Glomerular endothelial cell (primary cell): Measurements from ENCODE around the gene ALOX5AP. TPM values are rescaled to one million over a fixed set of nuclear protein-coding genes. Genes with fewer than 3 reads are reported as not detected.

Experiments
- DNase-seq: peaks from one replicate; pipeline ENCODE4 v3.0.0-alpha.2; 2011; ENCODE audit warnings: low read depth, low spot score; ENCODE audit errors: extremely low read depth
- total RNA-seq: library from RNA; depleted of rRNA; stranded (reverse); fragments of >200 nt; gene quantifications from 2 replicates; pipeline ENCODE4 v1.2.3, GENCODE V29; 2015

ALOX5AP gene
- total RNA-seq, 1 donor from 2014 or later = 0.29 TPM

- no peak for DNase-seq
These were observed 20.5 kb upstream of the ALOX5AP start for GRCh38 chr13:30714629-30715371.

GRCh38 chr13:30715372-30715756 is 20.0 kb upstream of the ALOX5AP start:
- no peak for DNase-seq

- no peak for DNase-seq
These were observed 19.5 kb upstream of the ALOX5AP start for GRCh38 chr13:30715837-30716236.

DNA sequence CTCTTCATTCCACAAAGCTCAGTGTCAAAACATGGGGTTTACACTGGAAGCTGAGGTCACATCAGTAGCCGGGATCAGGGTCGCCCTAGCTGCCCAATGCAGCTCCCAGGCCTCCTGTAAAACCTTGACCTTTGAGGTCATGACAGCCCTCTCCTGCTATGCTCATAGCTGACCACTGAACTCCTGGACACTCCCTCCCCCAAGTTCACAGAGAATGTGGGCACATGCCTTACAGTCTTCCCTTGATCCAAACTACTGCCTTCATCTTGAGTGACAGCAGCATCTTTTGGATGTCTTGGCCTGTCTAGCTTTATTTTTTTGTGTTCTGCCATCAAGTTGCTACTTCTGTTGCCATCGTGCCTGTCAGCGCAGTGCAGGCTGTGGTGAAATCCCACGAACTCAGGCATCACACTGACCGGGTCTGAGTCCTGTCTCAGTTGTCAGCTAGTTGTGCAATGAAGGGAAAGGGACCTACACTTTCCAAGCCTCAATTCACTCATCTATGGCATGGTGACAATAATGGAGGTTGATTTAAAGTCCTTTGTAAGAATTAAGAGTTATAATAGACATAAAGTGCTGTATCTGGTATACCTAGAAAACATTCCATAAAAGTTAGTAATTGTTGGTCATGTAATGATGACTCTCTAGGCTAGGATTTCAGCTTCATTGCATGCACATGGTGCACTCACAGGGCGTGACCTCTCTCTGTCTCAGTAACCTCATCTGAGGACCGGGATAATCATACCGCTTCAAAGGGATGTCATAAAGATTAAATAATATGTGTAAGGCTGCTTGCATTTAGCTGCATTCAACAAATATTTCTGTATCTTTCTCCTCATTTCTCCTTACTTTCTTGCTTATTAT is 16.4 kb upstream of the ALOX5AP start:
- DNase-seq = no peak

DNA sequence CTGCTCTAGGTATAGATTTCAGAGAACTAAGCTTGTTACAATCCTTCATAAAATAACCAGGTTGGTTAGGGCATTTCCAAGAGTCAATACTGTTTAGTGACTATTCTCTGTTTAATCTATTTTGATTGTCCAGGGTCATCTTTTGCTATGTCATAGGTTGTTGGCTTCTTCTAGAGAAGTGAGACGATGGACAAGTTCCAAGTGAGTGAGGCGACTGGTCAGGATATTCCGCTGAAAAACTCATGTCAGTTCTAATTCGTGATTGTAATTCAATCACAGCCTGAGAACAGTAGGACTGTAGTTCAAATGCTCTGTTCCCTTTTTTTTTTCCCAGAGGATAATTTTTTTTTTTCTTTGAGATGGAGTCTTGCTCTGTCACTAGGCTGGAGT is 15.8 kb upstream of the ALOX5AP start:
- DNase-seq = no peak

DNA sequence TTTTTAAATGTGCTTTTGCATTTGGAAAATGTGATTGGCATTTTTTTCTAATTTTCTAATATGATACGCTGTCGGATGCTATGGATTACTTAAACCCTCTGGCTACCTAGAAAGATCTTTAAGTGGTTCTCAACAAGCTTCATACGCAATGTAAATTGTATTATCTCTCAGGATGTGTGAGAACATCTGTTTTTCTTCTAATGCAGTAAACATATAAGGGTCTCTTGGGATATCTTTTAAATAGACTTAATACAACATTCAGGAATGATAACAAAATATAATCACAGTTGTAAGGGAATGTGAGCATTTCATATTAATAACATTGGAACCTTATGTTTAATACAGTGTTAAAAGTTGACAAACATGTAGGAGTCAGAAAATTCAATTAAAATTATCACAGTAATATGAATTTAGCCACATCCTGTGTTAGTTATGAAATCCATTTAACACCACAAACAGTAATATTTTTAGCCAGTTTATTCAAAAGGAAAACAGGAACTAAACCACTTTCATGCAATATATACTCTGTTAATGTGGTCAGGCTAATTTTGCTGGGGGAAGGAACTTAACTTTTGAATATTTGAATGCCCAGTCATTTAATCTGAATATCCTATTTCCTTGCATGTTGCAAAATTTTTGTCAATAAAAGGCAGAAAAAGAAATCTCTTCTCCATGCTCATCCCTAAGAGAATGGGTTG is 15.0 kb upstream of the ALOX5AP start:
- DNase-seq = no peak

DNA sequence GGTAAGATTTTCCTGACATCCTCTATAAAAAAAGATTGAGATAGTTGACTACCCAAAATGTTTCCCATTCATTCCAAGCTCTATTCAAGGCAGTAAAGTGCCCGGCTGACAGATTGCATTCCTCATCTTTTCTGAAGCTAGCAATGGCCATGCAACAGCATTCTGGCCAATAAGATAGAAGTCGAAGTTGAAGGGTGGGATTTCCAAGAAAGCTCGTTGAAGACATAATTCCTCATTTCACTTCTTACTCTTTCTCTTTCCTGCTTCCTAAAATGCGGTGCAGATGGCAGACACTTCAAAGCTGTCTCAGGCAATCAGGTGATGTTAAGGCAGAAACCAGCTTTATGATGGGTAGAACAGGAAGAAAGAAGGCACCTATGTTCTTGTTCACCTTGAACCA is 13.4 kb upstream of the ALOX5AP start:
- no peak for DNase-seq

DNA sequence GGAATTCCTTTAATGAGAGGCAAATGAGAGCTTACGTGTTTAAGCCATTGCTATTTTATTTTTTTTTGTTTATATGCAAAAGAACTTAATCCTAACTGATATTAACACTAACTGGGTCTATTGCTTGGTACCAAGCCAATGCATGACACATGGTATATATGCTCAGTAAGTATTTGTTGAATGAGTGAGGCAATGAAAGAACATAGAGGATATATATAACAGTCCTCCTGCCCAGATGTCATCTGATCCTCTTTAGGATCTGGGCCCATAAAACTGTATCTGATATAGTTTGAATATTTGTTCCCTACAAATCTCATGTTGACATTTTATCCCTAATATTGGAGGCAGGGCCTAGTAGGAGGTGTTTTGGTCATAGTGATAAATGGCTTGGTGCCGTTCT is 13.0 kb upstream of the ALOX5AP start:
- no peak for DNase-seq

GRCh38 chr13:30724778-30725177 is 10.6 kb upstream of the ALOX5AP start:
- DNase-seq = no peak

- DNase-seq = no peak
These were observed 9.8 kb upstream of the ALOX5AP start for GRCh38 chr13:30725326-30726085.

- no peak for DNase-seq
These were observed 9.2 kb upstream of the ALOX5AP start for GRCh38 chr13:30726192-30726591.

GRCh38 chr13:30727491-30728355 is 7.6 kb upstream of the ALOX5AP start:
- DNase-seq = no peak

DNA sequence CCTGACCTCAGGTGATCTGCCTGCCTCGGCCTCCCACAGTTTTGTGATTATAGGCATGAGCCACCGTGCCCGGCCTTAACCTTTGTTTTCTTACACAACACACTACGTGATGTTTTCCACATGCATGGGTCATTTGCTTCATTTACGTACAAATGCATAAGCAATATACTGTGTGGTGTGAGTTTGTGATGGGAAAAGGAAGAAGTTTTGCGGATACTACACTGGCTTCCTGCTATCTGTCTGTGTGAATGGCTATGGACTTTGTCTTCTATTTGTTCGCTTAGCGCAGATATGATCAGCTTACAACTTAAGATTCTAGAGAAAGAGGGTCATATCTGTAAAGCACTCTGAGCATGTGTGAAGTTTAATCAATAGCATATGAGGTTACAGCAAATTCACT is 5.5 kb upstream of the ALOX5AP start:
- no peak for DNase-seq

GRCh38 chr13:30730526-30730925 is 4.8 kb upstream of the ALOX5AP start:
- DNase-seq = no peak

- DNase-seq = no peak
These were observed 3.8 kb upstream of the ALOX5AP start for GRCh38 chr13:30731361-30732045.

- no peak for DNase-seq
These were observed 3.3 kb upstream of the ALOX5AP start for GRCh38 chr13:30732046-30732390.

- no peak for DNase-seq
These were observed 904 bp upstream of the ALOX5AP start for GRCh38 chr13:30734439-30734838.

- no peak for DNase-seq
These were observed 481 bp downstream of the ALOX5AP start for GRCh38 chr13:30735872-30736175.

DNA sequence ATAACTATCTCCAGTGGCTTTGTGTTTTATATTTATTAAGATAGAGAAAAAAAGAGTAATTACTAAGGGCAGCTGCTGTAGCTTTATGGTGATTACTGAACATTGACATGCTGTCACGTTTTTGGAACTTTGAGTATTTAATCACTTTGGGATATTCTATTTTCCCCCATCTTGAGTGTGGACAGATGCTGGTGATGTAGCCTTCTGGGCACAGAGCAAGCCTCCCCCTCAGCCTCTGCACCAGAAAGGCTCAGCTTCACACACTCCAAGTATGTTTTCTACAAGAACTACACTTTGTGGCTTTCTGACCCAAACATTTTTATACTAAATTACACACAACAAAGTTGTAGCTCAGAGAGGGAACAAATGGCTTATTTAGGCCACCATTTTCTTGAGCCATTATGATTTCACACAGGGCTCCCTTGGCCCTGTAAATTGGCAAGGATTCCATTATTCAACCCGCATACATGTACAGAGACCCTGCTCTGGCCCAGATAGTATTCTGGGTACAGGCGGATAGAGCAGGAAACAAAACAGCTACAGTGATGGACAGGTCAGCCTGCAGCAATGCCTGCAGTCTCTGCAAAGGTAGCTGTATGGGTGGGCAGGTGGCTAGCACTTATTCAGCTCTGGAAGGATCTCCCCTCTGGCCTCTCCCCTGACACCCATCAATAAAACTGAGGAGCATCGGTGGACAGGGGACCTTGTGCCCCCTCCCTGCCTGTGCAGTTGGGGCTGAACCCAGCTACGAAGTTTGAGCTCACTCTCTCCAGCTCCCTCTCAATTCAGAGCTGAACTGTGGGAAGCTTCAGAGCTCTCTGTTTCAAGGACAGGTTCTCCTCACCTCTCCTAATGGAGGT is 1.3 kb downstream of the ALOX5AP start:
- DNase-seq = no peak
